Measurements from ENCODE around the gene LIN52. TPM values are rescaled to one million over a fixed set of nuclear protein-coding genes. Genes with fewer than 3 reads are reported as not detected.

The LIN52 gene
- total RNA-seq, 1 donor from 2014 or later, result 8.7 TPM

- Histone ChIP-seq H3K4me3 (no peak overlapping the region), H3K27me3 (no peaks in the 10 kb centered on the region), H3K9me3 (no peaks in the 10 kb centered on the region), H3K4me1 (peaks cover 11% of the 10 kb centered on the region), H3K36me3 (no peaks in the 10 kb centered on the region), H3K27ac (no peak overlapping the region)
- no peak for ATAC-seq
- no peak for TF ChIP-seq CTCF (IDR thresholded peaks at IDR 0.05)
- intact Hi-C loops (cut with DNase I), result no loop called here
- DNase-seq, result no peak
These were observed 49.7 kb downstream of the LIN52 start for GRCh38 chr14:74134484-74134883.

GRCh38 chr14:74135426-74135825, 50.7 kb downstream of the LIN52 start:
- H3K9me3 ChIP-seq, result no peaks in the 10 kb centered on the region
- H3K27ac ChIP-seq, result no peak overlapping the region
- no peak for ATAC-seq
- H3K4me3 ChIP-seq, result no peak overlapping the region
- no peaks in the 10 kb centered on the region for H3K27me3 ChIP-seq
- no peaks in the 10 kb centered on the region for H3K36me3 ChIP-seq
- DNase-seq, result no peak
- H3K4me1 ChIP-seq, result peaks cover 16% of the 10 kb centered on the region
- intact Hi-C loops (cut with DNase I), result no loop called here
- TF ChIP-seq CTCF (IDR thresholded peaks at IDR 0.05), result no peak

GRCh38 chr14:74140374-74140850, 55.7 kb downstream of the LIN52 start:
- peak; percentile 87 for DNase-seq
- Histone ChIP-seq H3K4me3 (peak overlapping the region; percentile 25), H3K27me3 (no peaks in the 10 kb centered on the region), H3K9me3 (no peaks in the 10 kb centered on the region), H3K27ac (peak overlapping the region; percentile 56), H3K4me1 (peaks cover 24% of the 10 kb centered on the region), H3K36me3 (no peaks in the 10 kb centered on the region)
- ATAC-seq, result peak; percentile 96
- intact Hi-C loops (cut with DNase I), result no loop called here
- TF ChIP-seq CTCF (IDR thresholded peaks at IDR 0.05), result no peak

- Histone ChIP-seq H3K36me3 (no peaks in the 10 kb centered on the region), H3K4me3 (no peak overlapping the region), H3K27ac (peak overlapping the region; percentile 15), H3K9me3 (no peaks in the 10 kb centered on the region), H3K4me1 (peaks cover 22% of the 10 kb centered on the region), H3K27me3 (no peaks in the 10 kb centered on the region)
- no peak for TF ChIP-seq CTCF (IDR thresholded peaks at IDR 0.05)
- DNase-seq (no peak), ATAC-seq (peak; percentile 62)
- intact Hi-C loops (cut with DNase I), result no loop called here
These were observed 56.9 kb downstream of the LIN52 start for GRCh38 chr14:74141703-74142102.

GRCh38 chr14:74142523-74142922, 57.8 kb downstream of the LIN52 start:
- intact Hi-C loops (cut with DNase I), result no loop called here
- no peaks in the 10 kb centered on the region for H3K27me3 ChIP-seq
- peaks cover 22% of the 10 kb centered on the region for H3K4me1 ChIP-seq
- DNase-seq (no peak), ATAC-seq (no peak)
- H3K4me3 ChIP-seq, result no peak overlapping the region
- no peaks in the 10 kb centered on the region for H3K36me3 ChIP-seq
- no peak overlapping the region for H3K27ac ChIP-seq
- TF ChIP-seq CTCF (IDR thresholded peaks at IDR 0.05), result no peak
- no peaks in the 10 kb centered on the region for H3K9me3 ChIP-seq

GRCh38 chr14:74144789-74145188, 60.0 kb downstream of the LIN52 start:
- intact Hi-C loops (cut with DNase I), result no loop called here
- no peaks in the 10 kb centered on the region for H3K36me3 ChIP-seq
- ATAC-seq (no peak), DNase-seq (no peak)
- H3K4me3 ChIP-seq, result no peak overlapping the region
- no peaks in the 10 kb centered on the region for H3K27me3 ChIP-seq
- H3K27ac ChIP-seq, result no peak overlapping the region
- H3K9me3 ChIP-seq, result no peaks in the 10 kb centered on the region
- no peak for TF ChIP-seq CTCF (IDR thresholded peaks at IDR 0.05)
- H3K4me1 ChIP-seq, result peaks cover 22% of the 10 kb centered on the region

Measured in upper lobe of right lung (tissue), 1 donor.